HCT116 (cell line): ENCODE measurements around the gene PHOSPHO1. TPM values are rescaled to one million over a fixed set of nuclear protein-coding genes. Genes with fewer than 3 reads are reported as not detected.
A peak's percentile ranks its signal among the peaks of the same experiment; 100 is the strongest.

Experiments used
- ATAC-seq: fragments of 200-7000 bp; cut with Tn5 transposase; 2 replicates; pipeline ENCODE4 v1.9.1; 2020; ENCODE audit warnings: mild to moderate bottlenecking, moderate library complexity
- BruUV-seq: library from RNA; stranded (reverse); fragments of 400-500 nt; replicated peaks from 2 replicates; lab custom pipeline; 2021; lab: Mats Ljungman, UMichigan
- CTCF ChIA-PET: fragments of 300-600 bp; sonication (Branson Sonifier 250); formaldehyde crosslinking; loops from one replicate; lab custom pipeline; 2021; ENCODE audit warnings: antibody characterized with exemption; lab: Charles Lee
- POLR2A ChIA-PET: fragments of 300-600, 350-600 bp; sonication (Branson Sonifier 250); formaldehyde crosslinking; loops from one replicate; lab custom pipeline; 2021; ENCODE audit warnings: antibody characterized with exemption; lab: Charles Lee
- RAD21 ChIA-PET, 2 experiments: fragments of 300-600 bp; sonication (Branson Sonifier 250); formaldehyde crosslinking; loops; one replicate each; lab custom pipeline; 2023; ENCODE audit warnings: low total read pairs in 2 of 2; ENCODE audit not compliant: uncharacterized antibody in 2 of 2, unreplicated experiment in 2 of 2, low non-redundant PET in 1 of 2; lab: Charles Lee
- DNase-seq: peaks from one replicate; pipeline ENCODE4 v3.0.0-alpha.2; 2010; ENCODE audit warnings: low read depth, low spot score
- H2AFZ ChIP-seq: fragments of 200-600 bp; shearing (Covaris generic), sonication (generic); 2 replicates; pipeline ENCODE4 v1.6.1; 2017; ENCODE audit warnings: low read depth, mixed run types, mixed read lengths, antibody characterized with exemption, low read length; ENCODE audit not compliant: poor library complexity, severe bottlenecking
- H3K27ac ChIP-seq: 2 replicates; pipeline ENCODE4 v1.5.1; 2012; ENCODE audit warnings: low read depth, low read length
- H3K27me3 ChIP-seq: fragments of 200-600 bp; sonication (generic); 2 replicates; pipeline ENCODE4 v1.6.1; 2016; ENCODE audit warnings: mixed run types, low read length, mixed read lengths; ENCODE audit not compliant: insufficient read depth
- H3K36me3 ChIP-seq, 2 experiments: fragments of 200-500 bp in 1 of 2; fragments of 200-600 bp in 1 of 2; sonication (Bioruptor generic) in 1 of 2; sonication (generic) in 1 of 2; 2 replicates each; pipeline versions ENCODE4 v1.5.1 to v1.6.1; 2014 to 2016; ENCODE audit warnings: low read length in 2 of 2, inconsistent platforms in 1 of 2, mixed read lengths in 1 of 2, mixed run types in 1 of 2; ENCODE audit not compliant: insufficient read depth in 2 of 2, control insufficient read depth in 1 of 2
- H3K4me1 ChIP-seq, 2 experiments: fragments of 200-600 bp in 1 of 2; sonication (generic) in 1 of 2; 2 replicates each; pipeline versions ENCODE4 v1.5.1 to v1.6.1; 2012 to 2017; ENCODE audit warnings: low read length in 2 of 2, inconsistent platforms in 1 of 2, mild to moderate bottlenecking in 1 of 2, mixed read lengths in 1 of 2, mixed run types in 1 of 2, moderate library complexity in 1 of 2; ENCODE audit not compliant: insufficient read depth in 2 of 2, control insufficient read depth in 1 of 2
- H3K4me2 ChIP-seq: fragments of 200-600 bp; sonication (generic); 2 replicates; pipeline ENCODE4 v1.6.1; 2017; ENCODE audit warnings: mixed run types, low read length, mixed read lengths
- H3K4me3 ChIP-seq, 2 experiments: fragments of 200-600 bp in 1 of 2; sonication (generic) in 1 of 2; replicated peaks in 1 of 2; 2 replicates each; pipeline ENCODE4 v1.5.1; 2011 to 2016; ENCODE audit warnings: low read length in 2 of 2, control low read depth in 1 of 2, low read depth in 1 of 2, mild to moderate bottlenecking in 1 of 2, mixed read lengths in 1 of 2, mixed run types in 1 of 2
- H3K79me2 ChIP-seq: fragments of 200-600 bp; sonication (generic); 2 replicates; pipeline ENCODE4 v1.6.1; 2017; ENCODE audit warnings: mild to moderate bottlenecking, mixed run types, low read length, moderate library complexity, mixed read lengths; ENCODE audit not compliant: insufficient read depth
- H3K9ac ChIP-seq: fragments of 200-600 bp; sonication (generic); 2 replicates; pipeline ENCODE4 v1.6.1; 2016; ENCODE audit warnings: low read length, mixed read lengths
- H3K9me2 ChIP-seq: fragments of 200-600 bp; sonication (generic), shearing (Covaris generic); 2 replicates; pipeline ENCODE4 v1.6.1; 2017; ENCODE audit warnings: mixed run types, mild to moderate bottlenecking, moderate library complexity; ENCODE audit not compliant: insufficient read depth
- H3K9me3 ChIP-seq, 2 experiments: fragments of 200-500 bp in 1 of 2; fragments of 200-600 bp in 1 of 2; sonication (Bioruptor generic) in 1 of 2; sonication (generic) in 1 of 2; 2 replicates each; pipeline ENCODE4 v1.6.1; 2014 to 2017; ENCODE audit warnings: low read length in 2 of 2, mixed read lengths in 2 of 2, inconsistent platforms in 1 of 2, low read depth in 1 of 2, mild to moderate bottlenecking in 1 of 2, mixed run types in 1 of 2, moderate library complexity in 1 of 2; ENCODE audit not compliant: control insufficient read depth in 1 of 2, insufficient read depth in 1 of 2
- H4K20me1 ChIP-seq: fragments of 200-600 bp; sonication (generic), shearing (Covaris generic); 2 replicates; pipeline ENCODE4 v1.6.1; 2017; ENCODE audit warnings: mixed run types, mild to moderate bottlenecking, moderate library complexity; ENCODE audit not compliant: insufficient read depth
- CBX3 ChIP-seq: IDR thresholded peaks from 2 replicates; pipeline ENCODE4 v1.6.1; 2012; ENCODE audit warnings: low read depth
- CEBPB ChIP-seq: IDR thresholded peaks from 2 replicates; pipeline ENCODE4 v1.6.1; 2012; ENCODE audit warnings: low read depth
- EGR1 ChIP-seq: IDR thresholded peaks from 2 replicates; pipeline ENCODE4 v1.6.1; 2012; ENCODE audit warnings: low read depth
- ELF1 ChIP-seq: IDR thresholded peaks from 2 replicates; pipeline ENCODE4 v1.6.1; 2012; ENCODE audit warnings: low read depth, borderline replicate concordance
- EZH2 ChIP-seq: fragments of 200-600 bp; sonication (generic); IDR thresholded peaks from 2 replicates; pipeline ENCODE4 v1.6.1; 2017; ENCODE audit warnings: antibody characterized with exemption, mixed run types
- EZH2phosphoT487 ChIP-seq: fragments of 200-600 bp; IDR thresholded peaks from 2 replicates; pipeline ENCODE4 v1.6.1; 2018; ENCODE audit warnings: antibody characterized with exemption, borderline replicate concordance
- JUND ChIP-seq: IDR thresholded peaks from 2 replicates; pipeline ENCODE4 v1.6.1; 2012
- POLR2A ChIP-seq: IDR thresholded peaks from 2 replicates; pipeline ENCODE4 v1.7.0; 2011; ENCODE audit warnings: borderline replicate concordance; ENCODE audit not compliant: insufficient read depth, insufficient read length; ENCODE audit errors: extremely low read depth
- POLR2AphosphoS5 ChIP-seq: IDR thresholded peaks from 2 replicates; pipeline ENCODE4 v1.6.1; 2011; ENCODE audit warnings: mild to moderate bottlenecking, low read depth, low read length, moderate library complexity
- RAD21 ChIP-seq: IDR thresholded peaks from 2 replicates; pipeline ENCODE4 v1.6.1; 2012; ENCODE audit warnings: low read depth, mild to moderate bottlenecking
- SIN3A ChIP-seq: IDR thresholded peaks from 2 replicates; pipeline ENCODE4 v1.6.1; 2012; ENCODE audit warnings: low read depth
- SP1 ChIP-seq: IDR thresholded peaks from 2 replicates; pipeline ENCODE4 v1.6.1; 2012; ENCODE audit warnings: low read depth
- SRF ChIP-seq: IDR thresholded peaks from 2 replicates; pipeline ENCODE4 v1.6.1; 2012; ENCODE audit warnings: low read depth
- TCF7L2 ChIP-seq: IDR thresholded peaks from 2 replicates; pipeline ENCODE4 v1.7.0; 2011; ENCODE audit warnings: borderline replicate concordance, inconsistent platforms; ENCODE audit not compliant: insufficient read depth, insufficient read length; ENCODE audit errors: extremely low read depth
- YY1 ChIP-seq: IDR thresholded peaks from 2 replicates; pipeline ENCODE4 v1.6.1; 2011; ENCODE audit warnings: low read length, low read depth, moderate library complexity, mild to moderate bottlenecking; ENCODE audit not compliant: insufficient replicate concordance; ENCODE audit errors: extremely low read depth
- ZFX ChIP-seq: fragments of 450-650 bp; IDR thresholded peaks from 2 replicates; pipeline ENCODE4 v1.6.1; 2017
- ZNF274 ChIP-seq: fragments of 200-500 bp; sonication (Bioruptor generic); IDR thresholded peaks from 2 replicates; pipeline ENCODE4 v1.6.1; 2014; ENCODE audit warnings: mild to moderate bottlenecking, low read depth, low read length, inconsistent platforms
- intact Hi-C: fragments of 100-400 bp; cut with micrococcal nuclease; formaldehyde crosslinking; loops from 2 replicates; pipeline ENCODE4 v1.10.0; 2022
- total RNA-seq: library from RNA; stranded (reverse); gene quantifications from one replicate; pipeline ENCODE4 v1.2.1, GENCODE V29; 2021; ENCODE audit not compliant: unreplicated experiment
- TF ChIP-seq, protein P1 (sequence below), 3 experiments: fragments of 200-600 bp in 1 of 3; sonication (generic) in 1 of 3; IDR thresholded peaks in 2 of 3; conservative IDR thresholded peaks in 1 of 3; 2 replicates each; pipeline ENCODE4 v1.5.1; 2012 to 2017; ENCODE audit warnings: low read depth in 2 of 3, low read length in 2 of 3, antibody characterized with exemption in 1 of 3, borderline replicate concordance in 1 of 3, control low read depth in 1 of 3, mild to moderate bottlenecking in 1 of 3, mixed read lengths in 1 of 3, mixed run types in 1 of 3, moderate library complexity in 1 of 3; ENCODE audit not compliant: insufficient read depth in 1 of 3
- TF ChIP-seq, protein P2 (sequence below): IDR thresholded peaks from 2 replicates; pipeline ENCODE4 v1.6.1; 2012
- TF ChIP-seq, protein P3 (sequence below): IDR thresholded peaks from 2 replicates; pipeline ENCODE4 v1.6.1; 2012

The PHOSPHO1 gene
- total RNA-seq, 1 experiment from 2014 or later = 3.0 TPM

DNA sequence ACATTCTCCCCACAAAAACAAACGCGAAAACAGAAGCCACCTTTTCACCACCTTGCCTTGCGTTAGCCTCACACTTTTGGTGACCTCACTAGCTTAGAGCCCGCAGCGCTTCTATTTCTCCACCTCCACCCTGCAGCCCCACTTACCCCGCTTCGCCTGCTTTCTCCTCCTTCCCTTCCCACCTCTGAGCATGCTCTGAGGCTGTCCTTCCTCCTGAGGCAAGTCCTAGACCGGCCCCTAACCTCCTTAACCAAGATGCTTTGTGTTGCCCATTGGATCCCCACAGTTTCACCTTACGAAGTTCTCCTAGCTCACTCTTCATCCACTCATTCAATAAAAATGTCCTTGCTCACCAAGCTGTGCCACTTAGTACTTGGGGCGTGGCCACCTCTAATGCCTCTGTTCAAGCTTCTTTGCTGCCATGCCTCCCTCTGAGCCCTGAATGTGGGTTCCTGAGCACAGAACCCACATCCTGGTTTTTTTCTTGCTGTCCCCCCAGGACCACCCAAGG lies 21.5 kb downstream of the PHOSPHO1 start:
- no peak for DNase-seq
- Histone ChIP-seq H3K27me3 (peaks cover 4% of the 10 kb centered on the region; the same call in 1 of the 2 replicates), H3K4me1 (peaks cover 0 to 11% of the 10 kb centered on the region in 2 experiments; a peak in 2 of 4 replicates), H3K9ac (no peak overlapping the region), H2AFZ (no peak overlapping the region), H4K20me1 (no peaks in the 10 kb centered on the region), H3K4me3 (no peak overlapping the region), H3K9me3 (no peaks in the 10 kb centered on the region), H3K36me3 (no peaks in the 10 kb centered on the region), H3K9me2 (no peaks in the 10 kb centered on the region), H3K79me2 (no peaks in the 10 kb centered on the region), H3K4me2 (peak overlapping the region; percentile 15; the same call in 1 of the 2 replicates), H3K27ac (no peak overlapping the region)
- peak; percentile 36; the same call in 1 of the 2 replicates for ATAC-seq
- intact Hi-C loops = no loop called here
- TF ChIP-seq, protein P1, sequence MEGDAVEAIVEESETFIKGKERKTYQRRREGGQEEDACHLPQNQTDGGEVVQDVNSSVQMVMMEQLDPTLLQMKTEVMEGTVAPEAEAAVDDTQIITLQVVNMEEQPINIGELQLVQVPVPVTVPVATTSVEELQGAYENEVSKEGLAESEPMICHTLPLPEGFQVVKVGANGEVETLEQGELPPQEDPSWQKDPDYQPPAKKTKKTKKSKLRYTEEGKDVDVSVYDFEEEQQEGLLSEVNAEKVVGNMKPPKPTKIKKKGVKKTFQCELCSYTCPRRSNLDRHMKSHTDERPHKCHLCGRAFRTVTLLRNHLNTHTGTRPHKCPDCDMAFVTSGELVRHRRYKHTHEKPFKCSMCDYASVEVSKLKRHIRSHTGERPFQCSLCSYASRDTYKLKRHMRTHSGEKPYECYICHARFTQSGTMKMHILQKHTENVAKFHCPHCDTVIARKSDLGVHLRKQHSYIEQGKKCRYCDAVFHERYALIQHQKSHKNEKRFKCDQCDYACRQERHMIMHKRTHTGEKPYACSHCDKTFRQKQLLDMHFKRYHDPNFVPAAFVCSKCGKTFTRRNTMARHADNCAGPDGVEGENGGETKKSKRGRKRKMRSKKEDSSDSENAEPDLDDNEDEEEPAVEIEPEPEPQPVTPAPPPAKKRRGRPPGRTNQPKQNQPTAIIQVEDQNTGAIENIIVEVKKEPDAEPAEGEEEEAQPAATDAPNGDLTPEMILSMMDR (IDR thresholded peaks at IDR 0.05 in 2 of 3, conservative IDR thresholded peaks at IDR 0.05 in 1 of 3; ENCODE audit: borderline replicate concordance in 1 of 3, insufficient read depth in 1 of 3, low read depth in 2 of 3, low read length in 2 of 3) = no peak
- TF ChIP-seq SIN3A (no peak), ELF1 (no peak), EGR1 (no peak), POLR2AphosphoS5 (no peak), RAD21 (no peak), JUND (no peak), SP1 (no peak), EZH2phosphoT487 (no peak), ZFX (no peak), TCF7L2 (no peak), EZH2 (no peak), POLR2A (no peak), ZNF274 (no peak), CBX3 (no peak), YY1 (no peak), CEBPB (no peak), SRF (no peak)
- TF ChIP-seq, protein P2, sequence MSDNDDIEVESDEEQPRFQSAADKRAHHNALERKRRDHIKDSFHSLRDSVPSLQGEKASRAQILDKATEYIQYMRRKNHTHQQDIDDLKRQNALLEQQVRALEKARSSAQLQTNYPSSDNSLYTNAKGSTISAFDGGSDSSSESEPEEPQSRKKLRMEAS = no peak
- TF ChIP-seq, protein P3, sequence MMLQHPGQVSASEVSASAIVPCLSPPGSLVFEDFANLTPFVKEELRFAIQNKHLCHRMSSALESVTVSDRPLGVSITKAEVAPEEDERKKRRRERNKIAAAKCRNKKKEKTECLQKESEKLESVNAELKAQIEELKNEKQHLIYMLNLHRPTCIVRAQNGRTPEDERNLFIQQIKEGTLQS = no peak
- BruUV-seq = no TSS peak
- RAD21 ChIA-PET = no interaction called here
- CTCF ChIA-PET = no interaction called here
- POLR2A ChIA-PET = no interaction called here
